Measurements from ENCODE around the gene TLK1. TPM values are rescaled to one million over a fixed set of nuclear protein-coding genes. Genes with fewer than 3 reads are reported as not detected.
"Not testable (repeated sequence)": the region's sequence is repeated elsewhere in the genome, so short reads cannot be mapped to it uniquely, and the experiment has no call there.

Gene TLK1
- total RNA-seq, 2 donors from 2014 or later: 85.4 to 85.8 TPM

- H3K9ac ChIP-seq (ENCODE audit: extremely low read depth, low read length, poor library complexity, severe bottlenecking): no peak overlapping the region
- Mint-ChIP-seq H3K36me3 (ENCODE audit: low read depth) (peaks cover 46% of the 10 kb centered on the region), H3K4me3 (no peak overlapping the region), H3K9me3 (peaks cover 32% of the 10 kb centered on the region), H3K27me3 (ENCODE audit: insufficient read depth) (no peaks in the 10 kb centered on the region), H3K27ac (no peak overlapping the region), H3K4me1 (peaks cover 12% of the 10 kb centered on the region)
- H3K27ac ChIP-seq (ENCODE audit: low read depth, low read length): no peak overlapping the region
- H3K4me1 ChIP-seq (ENCODE audit: control insufficient read depth, insufficient read depth, low read length): no peaks in the 10 kb centered on the region
- no peaks in the 10 kb centered on the region for H3K27me3 ChIP-seq (ENCODE audit: control insufficient read depth, insufficient read depth, low read length, poor library complexity, severe bottlenecking)
- TF ChIP-seq CTCF (conservative IDR thresholded peaks at IDR 0.05): no peak
- DNase-seq: no peak
- H3K4me3 ChIP-seq (ENCODE audit: low read length): no peak overlapping the region
- peaks cover 37% of the 10 kb centered on the region for H3K9me3 ChIP-seq (ENCODE audit: control insufficient read depth, low read length)
- peaks cover 11% of the 10 kb centered on the region for H3K36me3 ChIP-seq (ENCODE audit: control insufficient read depth, insufficient read depth, low read length)
These were observed 62.1 kb downstream of the TLK1 start for GRCh38 chr2:171098607-171099006.

- no peak overlapping the region for H3K4me3 ChIP-seq (ENCODE audit: low read length)
- H3K36me3 ChIP-seq (ENCODE audit: control insufficient read depth, insufficient read depth, low read length): peaks cover 15% of the 10 kb centered on the region
- H3K9ac ChIP-seq (ENCODE audit: extremely low read depth, low read length, poor library complexity, severe bottlenecking): no peak overlapping the region
- H3K4me1 Mint-ChIP-seq: peaks cover 6% of the 10 kb centered on the region
- no peaks in the 10 kb centered on the region for H3K27me3 ChIP-seq (ENCODE audit: control insufficient read depth, insufficient read depth, low read length, poor library complexity, severe bottlenecking)
- H3K4me3 Mint-ChIP-seq: no peak overlapping the region
- 100% methylated on average over 1 of the region's 2 CpGs; no CpG with 5 or more reads in 1 of the 2 experiments for WGBS, 2 experiments (ENCODE audit: insufficient coverage in 1 of 2, insufficient read length in 1 of 2)
- peaks cover 25% of the 10 kb centered on the region for H3K9me3 ChIP-seq (ENCODE audit: control insufficient read depth, low read length)
- H3K27me3 Mint-ChIP-seq (ENCODE audit: insufficient read depth): no peaks in the 10 kb centered on the region
- H3K4me1 ChIP-seq (ENCODE audit: control insufficient read depth, insufficient read depth, low read length): no peaks in the 10 kb centered on the region
- H3K36me3 Mint-ChIP-seq (ENCODE audit: low read depth): peaks cover 36% of the 10 kb centered on the region
- no peak for DNase-seq
- H3K27ac ChIP-seq (ENCODE audit: low read depth, low read length): no peak overlapping the region
- H3K9me3 Mint-ChIP-seq: peaks cover 25% of the 10 kb centered on the region
- H3K27ac Mint-ChIP-seq: no peak overlapping the region
- no peak for TF ChIP-seq CTCF (conservative IDR thresholded peaks at IDR 0.05)
These were observed 65.6 kb downstream of the TLK1 start for GRCh38 chr2:171095014-171095582.

- not testable (repeated sequence) for H3K4me1 ChIP-seq (ENCODE audit: control insufficient read depth, insufficient read depth, low read length); H3K4me3 ChIP-seq (ENCODE audit: low read length); DNase-seq; H3K27ac Mint-ChIP-seq; H3K27me3 ChIP-seq (ENCODE audit: control insufficient read depth, insufficient read depth, low read length, poor library complexity, severe bottlenecking); H3K9me3 Mint-ChIP-seq; H3K4me3 Mint-ChIP-seq; H3K27me3 Mint-ChIP-seq (ENCODE audit: insufficient read depth); H3K27ac ChIP-seq (ENCODE audit: low read depth, low read length); H3K9ac ChIP-seq (ENCODE audit: extremely low read depth, low read length, poor library complexity, severe bottlenecking); H3K9me3 ChIP-seq (ENCODE audit: control insufficient read depth, low read length)
- H3K36me3 Mint-ChIP-seq (ENCODE audit: low read depth): peaks cover 10% of the 10 kb centered on the region
- 95 to 97% methylated on average over 7 to 11 of the region's 11 CpGs for WGBS, 2 experiments (ENCODE audit: insufficient coverage in 1 of 2, insufficient read length in 1 of 2)
- peaks cover 17% of the 10 kb centered on the region for H3K4me1 Mint-ChIP-seq
- H3K36me3 ChIP-seq (ENCODE audit: control insufficient read depth, insufficient read depth, low read length): peaks cover 12% of the 10 kb centered on the region
These were observed 69.2 kb downstream of the TLK1 start for GRCh38 chr2:171091517-171091916.

GRCh38 chr2:171089489-171089888 lies 71.2 kb downstream of the TLK1 start:
- Histone ChIP-seq H3K36me3 (ENCODE audit: control insufficient read depth, insufficient read depth, low read length) (peaks cover 12% of the 10 kb centered on the region), H3K9ac (ENCODE audit: extremely low read depth, low read length, poor library complexity, severe bottlenecking) (no peak overlapping the region), H3K27me3 (ENCODE audit: control insufficient read depth, insufficient read depth, low read length, poor library complexity, severe bottlenecking) (no peaks in the 10 kb centered on the region), H3K4me3 (ENCODE audit: low read length) (no peak overlapping the region), H3K4me1 (ENCODE audit: control insufficient read depth, insufficient read depth, low read length) (no peaks in the 10 kb centered on the region), H3K9me3 (ENCODE audit: control insufficient read depth, low read length) (no peaks in the 10 kb centered on the region), H3K27ac (ENCODE audit: low read depth, low read length) (no peak overlapping the region)
- H3K4me3 Mint-ChIP-seq: no peak overlapping the region
- H3K36me3 Mint-ChIP-seq (ENCODE audit: low read depth): peaks cover 10% of the 10 kb centered on the region
- no peak for TF ChIP-seq CTCF (conservative IDR thresholded peaks at IDR 0.05)
- WGBS, 2 experiments (ENCODE audit: insufficient coverage in 1 of 2, insufficient read length in 1 of 2): 96 to 97% methylated on average over 3 to 6 of the region's 6 CpGs
- no peak for DNase-seq
- H3K27ac Mint-ChIP-seq: no peak overlapping the region
- H3K9me3 Mint-ChIP-seq: no peaks in the 10 kb centered on the region
- H3K27me3 Mint-ChIP-seq (ENCODE audit: insufficient read depth): no peaks in the 10 kb centered on the region
- peaks cover 24% of the 10 kb centered on the region for H3K4me1 Mint-ChIP-seq

All from endodermal cell (in vitro differentiated cells).